GM18526 (cell line): ENCODE data around the gene RGL1.

Experiments
- POLR2A ChIP-seq: IDR thresholded peaks from 3 replicates; pipeline ENCODE4 v1.6.1; 2011; ENCODE audit not compliant: insufficient read length; ENCODE audit errors: extremely low read depth

The RGL1 gene

DNA sequence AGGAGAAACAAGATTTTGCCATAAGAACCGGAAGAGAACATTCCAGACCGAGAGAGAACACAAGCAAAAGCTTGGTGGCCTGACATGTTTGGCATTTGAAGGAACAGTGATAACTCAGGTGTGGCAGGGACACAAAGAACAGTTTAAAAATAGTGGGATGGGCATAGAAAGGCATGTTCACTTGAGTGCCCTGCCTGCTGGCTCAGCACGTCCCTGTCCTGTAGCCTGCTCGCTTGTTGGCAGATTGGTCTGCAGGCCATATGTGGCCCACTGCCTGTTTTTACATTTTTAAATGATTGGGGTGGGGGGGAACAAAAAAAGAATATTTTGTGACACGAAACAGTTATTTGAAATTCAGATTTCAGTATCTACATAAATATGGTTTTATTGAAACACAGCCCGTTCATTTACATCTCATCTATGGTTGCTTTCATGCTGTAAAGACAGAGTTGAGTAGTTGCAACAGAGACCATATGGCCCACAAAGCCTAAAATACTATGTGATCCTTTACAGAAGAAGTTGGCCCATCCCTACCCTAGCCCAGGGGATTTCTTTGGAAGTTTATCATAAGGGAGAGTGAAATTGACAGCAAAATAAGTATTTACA, 100.7 kb downstream of the RGL1 start:
- no peak for TF ChIP-seq POLR2A

DNA sequence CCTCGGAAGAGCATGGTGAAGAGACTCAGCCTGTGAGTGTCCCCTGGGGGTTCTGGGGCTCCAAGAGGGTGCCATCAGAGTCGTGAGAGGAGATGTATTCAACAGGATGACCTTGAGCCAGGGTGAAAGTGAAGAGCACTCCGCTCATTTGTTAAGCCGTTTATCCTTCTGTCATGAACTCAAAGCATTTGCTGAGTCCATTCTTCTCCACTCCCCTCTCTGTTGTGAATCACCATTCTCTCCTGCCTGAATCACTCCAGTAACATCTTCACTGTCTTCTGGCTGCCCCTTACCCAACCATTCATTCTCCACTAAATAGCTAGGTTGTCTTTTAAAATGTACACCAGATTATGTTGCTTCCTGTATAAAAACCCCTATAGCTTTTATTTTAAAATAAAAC, 102.2 kb downstream of the RGL1 start:
- TF ChIP-seq POLR2A = no peak

DNA sequence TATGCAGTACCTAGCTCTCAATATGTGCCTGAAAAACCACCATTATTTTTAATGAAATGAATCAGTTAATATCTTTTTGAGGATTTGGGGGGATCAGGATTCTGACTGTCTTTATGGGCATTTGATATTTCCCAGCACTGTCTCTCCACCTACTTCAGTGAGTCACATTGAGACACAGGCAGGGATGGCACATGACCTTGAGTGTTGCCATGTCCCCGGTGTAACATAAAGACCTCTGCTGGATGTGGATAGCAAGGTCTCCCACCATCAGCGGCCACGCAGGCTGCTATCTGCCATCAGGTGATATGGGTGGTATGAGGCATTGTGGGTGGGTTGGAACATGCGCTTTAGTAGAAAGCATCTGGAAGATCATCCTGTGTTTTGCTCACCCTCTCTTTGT, 103.2 kb downstream of the RGL1 start:
- no peak for TF ChIP-seq POLR2A

DNA sequence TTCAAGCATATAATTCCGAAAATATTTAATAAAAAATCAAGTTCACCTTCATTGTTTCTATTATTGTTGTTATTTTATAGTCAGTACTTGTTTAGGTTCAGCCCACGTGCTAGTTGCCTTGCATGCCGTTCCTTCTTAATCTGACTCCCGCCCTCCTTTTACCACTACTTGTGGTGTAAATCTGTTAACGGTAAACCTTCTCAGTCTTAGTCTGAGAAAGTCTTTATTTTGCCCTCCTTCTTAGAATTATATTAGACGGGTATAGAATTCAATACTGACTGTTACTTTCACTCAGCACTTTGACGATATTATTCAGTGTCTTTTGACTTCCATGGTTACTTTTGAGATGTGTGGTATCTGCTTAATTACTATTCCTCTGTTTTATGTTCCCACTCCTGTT, 104.8 kb downstream of the RGL1 start:
- no peak for TF ChIP-seq POLR2A

DNA sequence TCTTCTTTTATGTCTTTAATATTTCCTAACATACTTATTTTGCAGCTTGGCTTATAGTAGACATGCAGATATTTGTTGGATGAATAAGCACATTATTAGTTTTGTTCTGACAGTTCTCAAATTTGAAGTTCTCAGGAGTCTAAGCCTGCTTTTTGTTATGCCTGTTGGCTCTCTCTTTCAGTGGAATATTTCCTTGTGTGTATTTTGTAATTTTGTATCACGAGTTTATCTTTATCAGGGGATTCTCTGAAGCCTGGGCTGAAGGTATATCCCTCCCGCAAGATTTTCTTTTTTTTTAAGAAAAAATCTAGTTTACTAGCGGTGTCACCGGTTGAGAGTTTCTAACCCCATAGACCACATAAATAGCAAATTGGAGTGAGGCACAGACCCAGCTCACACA, 105.9 kb downstream of the RGL1 start:
- TF ChIP-seq POLR2A = no peak

DNA sequence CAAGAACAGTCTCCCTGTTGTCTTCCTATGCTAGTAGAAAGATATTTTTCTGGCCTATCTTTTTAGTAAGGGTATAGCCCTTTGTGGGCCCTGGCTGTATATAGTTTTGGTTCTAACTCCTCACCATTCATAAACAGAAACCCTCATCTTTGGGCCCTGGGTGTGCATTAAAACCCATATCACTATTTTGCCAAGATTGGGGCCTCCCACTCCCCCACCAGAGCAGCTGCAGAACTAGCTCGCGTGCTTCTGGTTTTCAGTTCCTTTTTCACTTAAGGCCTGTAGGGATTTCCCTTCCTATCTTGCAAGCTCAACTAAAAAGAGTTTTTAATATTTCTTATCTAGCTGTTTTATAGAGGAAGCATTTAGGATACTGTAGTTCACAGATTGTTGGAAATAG, 106.4 kb downstream of the RGL1 start:
- TF ChIP-seq POLR2A = no peak

DNA sequence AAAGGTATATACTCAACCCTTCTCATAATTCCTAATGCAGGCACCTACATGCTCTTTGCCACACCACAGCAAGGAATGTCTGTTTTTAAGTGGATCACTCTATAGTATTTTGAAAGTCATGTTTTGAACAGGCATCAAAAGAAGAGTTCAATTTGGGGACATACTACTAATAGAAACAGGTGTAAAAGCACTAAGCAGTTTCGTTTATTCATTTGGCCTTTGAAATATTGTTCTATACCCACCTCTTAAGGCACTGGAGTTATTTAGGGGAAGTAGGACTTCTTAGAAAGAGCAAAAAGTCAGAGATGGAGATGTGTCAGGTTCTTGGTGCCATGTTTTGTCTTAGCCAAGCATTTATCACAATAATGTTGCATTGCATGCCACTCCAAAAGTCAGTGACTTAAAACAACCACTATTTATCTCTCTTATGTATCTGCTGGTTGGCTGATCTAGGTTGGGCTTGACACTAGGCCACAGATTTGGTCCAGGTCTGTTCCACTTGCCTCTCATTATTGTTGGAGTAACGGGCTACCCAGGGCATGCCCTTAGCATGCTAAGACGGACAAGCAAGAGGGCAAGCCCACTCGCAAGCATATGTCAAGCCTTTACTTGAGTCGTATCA, 107.5 kb downstream of the RGL1 start:
- TF ChIP-seq POLR2A = no peak

DNA sequence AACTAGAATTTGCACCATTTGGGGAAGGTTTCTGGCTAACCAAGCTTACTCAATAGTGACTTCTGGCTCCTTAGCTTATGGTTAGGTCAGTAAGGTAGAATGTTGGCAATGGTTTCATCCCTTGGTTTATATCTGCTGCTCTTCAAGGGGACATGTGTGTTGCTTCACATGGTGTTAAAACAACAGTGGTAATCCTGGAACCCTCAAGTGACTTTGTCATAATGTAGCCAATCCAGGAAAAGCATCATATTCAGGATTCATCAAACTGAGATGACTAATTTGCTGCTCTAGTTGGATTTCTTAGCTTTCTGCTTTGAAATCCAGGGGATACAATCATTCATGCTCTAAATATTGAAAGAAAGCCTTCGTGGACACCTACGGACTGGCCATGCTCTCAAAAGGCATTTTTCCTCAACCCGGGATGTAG, 108.7 kb downstream of the RGL1 start:
- TF ChIP-seq POLR2A = no peak

DNA sequence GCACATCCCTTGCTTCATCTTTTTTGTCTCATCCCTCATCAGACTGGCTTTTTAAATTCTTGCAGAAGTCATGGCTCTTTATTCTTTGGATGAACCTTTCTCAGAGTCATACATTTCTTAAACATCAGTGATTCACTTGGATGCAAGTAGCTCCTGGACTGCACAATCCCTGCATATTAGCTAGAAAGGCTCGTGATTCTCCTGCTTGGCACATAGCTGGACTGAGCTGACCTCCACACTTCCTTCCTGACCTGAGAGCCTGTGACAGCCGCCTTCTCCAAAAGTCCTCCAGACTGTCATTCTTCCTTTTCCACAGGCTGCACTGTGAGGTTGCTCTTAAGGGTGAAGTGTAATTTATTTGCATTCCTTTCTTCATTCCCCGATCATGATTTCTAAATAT, 109.4 kb downstream of the RGL1 start:
- no peak for TF ChIP-seq POLR2A

DNA sequence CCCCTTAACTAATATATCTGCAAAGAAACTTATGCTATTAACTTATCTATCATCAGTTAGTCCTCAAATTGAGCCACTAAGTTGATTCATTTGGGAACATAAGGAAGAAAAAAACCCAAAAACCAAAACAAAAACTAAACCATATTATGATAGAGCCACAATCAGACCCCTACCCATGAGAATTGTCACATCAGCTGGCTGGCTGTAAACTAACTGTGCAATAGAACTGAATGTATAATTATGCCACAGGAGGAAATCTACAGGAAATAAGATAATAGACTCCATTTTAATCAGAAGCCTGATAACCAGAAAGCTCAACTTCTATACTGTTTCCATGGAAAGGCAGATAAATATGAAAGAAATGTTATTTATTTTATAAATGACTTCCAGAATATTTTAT, 110.0 kb downstream of the RGL1 start:
- TF ChIP-seq POLR2A = no peak

DNA sequence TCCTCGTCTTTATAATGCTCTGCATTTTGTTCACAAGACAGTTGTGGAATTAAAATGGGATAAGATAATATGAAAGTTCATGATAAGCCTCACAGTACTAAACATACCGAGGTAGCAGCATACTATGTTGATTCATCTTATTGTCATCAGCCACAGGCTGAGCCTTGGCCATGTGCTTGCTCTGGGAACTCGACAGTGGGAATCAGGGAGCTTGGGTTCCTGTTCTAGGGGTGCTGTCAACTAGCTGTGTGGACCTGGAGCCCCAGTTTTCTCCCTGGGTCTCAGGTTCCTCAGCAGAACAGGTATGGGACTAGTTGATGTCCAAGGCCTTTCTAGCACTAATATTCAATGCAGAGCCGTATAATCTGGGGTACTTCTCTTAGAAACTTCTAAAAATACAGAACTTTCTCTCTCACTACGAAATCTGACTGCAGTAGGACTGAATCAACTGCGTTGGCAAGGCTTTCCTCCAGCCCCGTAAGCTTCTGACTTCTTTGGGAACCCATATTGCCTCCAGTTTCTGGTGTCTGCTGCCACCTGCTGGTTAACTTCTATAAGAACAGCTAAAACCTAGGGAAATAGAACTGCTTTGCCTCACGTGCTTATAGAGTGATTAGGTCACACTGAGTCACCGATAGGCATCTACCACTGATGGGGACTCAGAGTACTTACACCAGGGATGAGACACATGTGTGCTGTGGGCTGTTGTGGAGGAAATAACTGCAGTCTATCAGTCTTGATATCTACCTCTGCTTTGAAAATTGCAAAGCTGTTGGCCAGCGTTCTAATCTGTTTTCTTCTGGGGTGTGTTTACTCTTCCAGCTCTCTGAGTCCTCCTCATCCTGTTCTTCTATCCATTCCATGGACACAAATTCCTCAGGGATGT, 110.9 kb downstream of the RGL1 start:
- TF ChIP-seq POLR2A = no peak

DNA sequence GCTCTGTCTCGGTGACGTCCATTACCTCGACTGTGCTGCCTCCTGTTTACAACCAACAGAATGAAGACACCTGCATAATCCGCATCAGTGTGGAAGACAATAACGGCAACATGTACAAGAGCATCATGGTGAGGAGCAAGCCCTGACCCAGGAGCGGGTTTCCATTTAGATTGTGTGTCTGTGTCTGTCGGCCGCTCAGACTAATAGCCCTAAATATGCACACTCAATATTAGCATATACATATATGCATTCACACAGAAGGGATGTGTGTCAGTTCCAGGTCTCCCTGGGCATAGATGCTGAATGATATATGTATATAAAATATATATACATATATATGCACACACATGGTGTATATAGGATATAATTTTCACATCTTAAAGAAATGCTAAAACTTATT, 111.7 kb downstream of the RGL1 start:
- TF ChIP-seq POLR2A = no peak

DNA sequence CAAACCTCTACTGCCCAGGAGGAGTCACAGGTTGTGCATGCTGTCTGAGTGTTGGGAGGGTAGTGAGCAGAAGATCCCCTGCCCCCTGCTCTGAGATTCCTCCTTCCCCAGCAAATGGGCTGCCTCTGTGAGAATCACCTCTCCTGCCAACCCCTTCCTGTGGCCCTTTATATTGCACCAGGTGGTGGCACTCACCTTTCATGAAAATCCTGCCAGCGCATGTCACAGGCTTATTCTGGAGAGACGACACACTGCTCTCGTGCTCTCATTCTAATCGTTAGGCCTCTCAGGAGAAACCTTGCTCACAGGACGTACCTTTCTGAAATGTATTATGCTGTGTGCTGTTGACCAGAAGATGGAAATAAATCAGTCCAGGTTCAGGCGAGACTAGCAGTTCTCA, 113.7 kb downstream of the RGL1 start:
- TF ChIP-seq POLR2A = no peak

DNA sequence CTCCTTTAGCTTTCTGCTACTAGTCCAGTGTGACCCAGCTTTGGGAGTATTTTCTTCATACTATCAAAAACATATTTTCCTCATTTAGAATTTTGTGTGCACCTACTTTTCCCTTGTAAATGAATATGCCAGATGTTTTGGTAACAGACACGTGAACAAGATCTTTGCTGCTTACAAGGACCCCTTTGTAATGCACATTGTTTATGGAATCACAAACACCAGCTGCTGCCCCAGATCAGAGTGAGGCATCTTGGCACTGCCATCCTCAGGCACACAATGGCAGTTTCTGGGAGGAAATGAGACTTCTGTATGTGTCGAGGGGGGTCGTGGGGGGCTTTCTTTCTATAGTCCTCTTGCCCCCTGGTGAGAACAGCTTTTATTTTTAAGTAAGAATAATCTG, 115.7 kb downstream of the RGL1 start:
- TF ChIP-seq POLR2A = no peak

DNA sequence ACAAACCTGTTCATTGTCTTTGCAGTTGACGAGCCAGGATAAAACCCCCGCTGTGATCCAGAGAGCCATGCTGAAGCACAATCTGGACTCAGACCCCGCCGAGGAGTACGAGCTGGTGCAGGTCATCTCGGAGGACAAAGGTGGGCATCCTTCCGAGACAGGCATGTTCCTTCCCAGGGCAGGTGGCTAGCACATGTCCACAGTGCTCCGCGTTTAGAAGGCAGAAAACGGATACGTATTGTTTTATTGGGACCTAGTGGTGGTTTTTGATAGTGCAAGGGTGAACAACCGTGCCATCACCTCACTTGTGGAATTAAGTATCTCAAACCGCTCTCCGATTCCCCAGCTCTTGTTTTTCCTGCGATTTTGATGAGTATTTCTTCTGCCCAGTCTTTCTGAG, 117.3 kb downstream of the RGL1 start:
- TF ChIP-seq POLR2A = no peak

DNA sequence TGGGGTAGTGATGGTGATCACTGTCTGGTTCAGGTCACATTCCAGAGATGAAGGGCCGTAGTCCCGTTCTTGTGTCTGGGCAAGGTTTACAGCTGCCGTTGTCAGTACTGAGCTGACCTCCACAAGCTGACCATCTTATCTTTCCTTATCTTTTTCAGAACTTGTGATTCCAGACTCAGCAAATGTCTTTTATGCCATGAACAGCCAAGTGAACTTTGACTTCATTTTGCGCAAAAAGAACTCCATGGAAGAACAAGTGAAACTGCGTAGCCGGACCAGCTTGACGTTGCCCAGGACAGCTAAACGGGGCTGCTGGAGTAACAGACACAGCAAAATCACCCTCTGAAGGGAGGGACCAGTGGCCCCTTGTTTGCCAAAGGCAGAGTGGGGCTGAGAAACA, 121.0 kb downstream of the RGL1 start:
- TF ChIP-seq POLR2A = no peak
